Loucy (cell line): ENCODE results near the gene CEP112.

Source experiments
- CTCF ChIP-seq: fragments of 200-600 bp; sonication (generic); conservative IDR thresholded peaks from 2 replicates; pipeline ENCODE4 v1.5.1; 2014; ENCODE audit warnings: mild to moderate bottlenecking, antibody characterized with exemption, low read length
- EZH2phosphoT487 ChIP-seq: fragments of 200-600 bp; IDR thresholded peaks from 2 replicates; pipeline ENCODE4 v1.6.1; 2018; ENCODE audit warnings: antibody characterized with exemption, mild to moderate bottlenecking, moderate library complexity, borderline replicate concordance

- TF ChIP-seq EZH2phosphoT487 (no peak), CTCF (no peak)
Measured at GRCh38 chr17:66146394-66146793, 45.5 kb downstream of the CEP112 start.
